ENCODE data around the gene NT5DC4. TPM values are rescaled to one million over a fixed set of nuclear protein-coding genes. Genes with fewer than 3 reads are reported as not detected.
A peak's percentile ranks its signal among the peaks of the same experiment; 100 is the strongest.

The NT5DC4 gene
- total RNA-seq, 1 experiment from 2014 or later, result 0.04 TPM

- POLR2A ChIA-PET (ENCODE audit: unreplicated experiment), result no interaction called here
- no peaks in the 10 kb centered on the region; the same call in 1 of the 2 replicates for H3K4me1 ChIP-seq (ENCODE audit: insufficient read depth, low read length)
- CTCF ChIA-PET, result no interaction called here
- no peaks in the 10 kb centered on the region for H3K27me3 ChIP-seq (ENCODE audit: low read length)
- H2AFZ ChIP-seq (ENCODE audit: low read length), result no peak overlapping the region
- no peak overlapping the region for H3K4me3 ChIP-seq (ENCODE audit: low read length)
- H3K27ac ChIP-seq (ENCODE audit: low read length), result no peak overlapping the region
- H3K36me3 ChIP-seq (ENCODE audit: low read depth, low read length), result peaks cover 82% of the 10 kb centered on the region
- intact Hi-C loops (cut with micrococcal nuclease), result no loop called here
- H3F3A ChIP-seq (ENCODE audit: low read length, unreplicated experiment), result no peaks in the 10 kb centered on the region
- H3K4me2 ChIP-seq (ENCODE audit: low read length), result no peak overlapping the region
- H3K9me2 ChIP-seq (replicated peaks; ENCODE audit: low read length), result no peaks in the 10 kb centered on the region
- no peak for TF ChIP-seq EZH2 (IDR thresholded peaks at IDR 0.05; ENCODE audit: low read length, unreplicated experiment)
- no peak for TF ChIP-seq EZH2phosphoT487 (IDR thresholded peaks at IDR 0.05; ENCODE audit: borderline replicate concordance, low read length)
- TF ChIP-seq CTCF (conservative IDR thresholded peaks at IDR 0.05; ENCODE audit: low read depth, low read length), result no peak
- peaks cover 66% of the 10 kb centered on the region for H3K79me2 ChIP-seq (ENCODE audit: low read length)
- H3K9ac ChIP-seq (ENCODE audit: low read length), result no peak overlapping the region
- no peaks in the 10 kb centered on the region for H4K20me1 ChIP-seq (ENCODE audit: low read length)
- ATAC-seq, result no peak
- no peak for DNase-seq
- no peaks in the 10 kb centered on the region for H3K9me3 ChIP-seq (ENCODE audit: low read length)
- TSS peak; percentile 20 for BruUV-seq (replicated peaks)
Measured at GRCh38 chr2:112756207-112756606, 35.4 kb downstream of the NT5DC4 start.

GRCh38 chr2:112757265-112757664 lies 36.4 kb downstream of the NT5DC4 start:
- Histone ChIP-seq H3K4me3 (ENCODE audit: low read length) (no peak overlapping the region), H3K9me2 (replicated peaks; ENCODE audit: low read length) (no peaks in the 10 kb centered on the region), H3K79me2 (ENCODE audit: low read length) (peaks cover 76% of the 10 kb centered on the region), H3K9ac (ENCODE audit: low read length) (no peak overlapping the region), H3K4me1 (ENCODE audit: insufficient read depth, low read length) (peaks cover 8% of the 10 kb centered on the region), H3K4me2 (ENCODE audit: low read length) (no peak overlapping the region), H3F3A (ENCODE audit: low read length, unreplicated experiment) (no peaks in the 10 kb centered on the region), H4K20me1 (ENCODE audit: low read length) (no peaks in the 10 kb centered on the region), H3K27me3 (ENCODE audit: low read length) (no peaks in the 10 kb centered on the region), H2AFZ (ENCODE audit: low read length) (no peak overlapping the region), H3K9me3 (ENCODE audit: low read length) (no peaks in the 10 kb centered on the region), H3K27ac (ENCODE audit: low read length) (no peak overlapping the region), H3K36me3 (ENCODE audit: low read depth, low read length) (peaks cover 87% of the 10 kb centered on the region)
- ChIA-PET CTCF (no interaction called here), POLR2A (ENCODE audit: unreplicated experiment) (no interaction called here)
- ATAC-seq, result no peak
- BruUV-seq (replicated peaks), result no TSS peak
- TF ChIP-seq CTCF (conservative IDR thresholded peaks at IDR 0.05; ENCODE audit: low read depth, low read length) (no peak), EZH2 (IDR thresholded peaks at IDR 0.05; ENCODE audit: low read length, unreplicated experiment) (no peak), EZH2phosphoT487 (IDR thresholded peaks at IDR 0.05; ENCODE audit: borderline replicate concordance, low read length) (no peak)
- intact Hi-C loops (cut with micrococcal nuclease), result no loop called here
- DNase-seq, result no peak

DNA sequence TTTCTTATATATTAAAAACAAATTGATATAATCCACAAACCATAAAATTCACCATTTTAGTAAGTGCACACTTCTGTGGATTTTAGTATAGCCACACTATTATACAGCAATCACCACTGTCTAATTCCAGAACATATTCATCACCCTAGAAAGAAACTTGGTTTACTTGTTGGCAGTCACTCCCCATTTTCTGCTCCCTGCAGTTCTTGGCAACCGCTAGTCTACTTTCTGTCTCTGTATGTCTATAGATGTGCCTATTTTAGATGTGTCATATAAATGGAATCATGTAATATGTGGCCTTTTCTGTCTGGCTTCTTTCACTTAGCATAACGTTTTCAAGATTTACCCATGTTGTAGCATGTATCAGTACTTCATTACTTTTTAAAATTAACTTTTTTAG lies 37.9 kb downstream of the NT5DC4 start:
- Histone ChIP-seq H3K79me2 (ENCODE audit: low read length) (peaks cover 88% of the 10 kb centered on the region), H3K4me1 (ENCODE audit: insufficient read depth, low read length) (peaks cover 23% of the 10 kb centered on the region), H3K27ac (ENCODE audit: low read length) (no peak overlapping the region), H4K20me1 (ENCODE audit: low read length) (no peaks in the 10 kb centered on the region), H3F3A (ENCODE audit: low read length, unreplicated experiment) (no peaks in the 10 kb centered on the region), H3K4me2 (ENCODE audit: low read length) (no peak overlapping the region), H3K9me2 (replicated peaks; ENCODE audit: low read length) (no peaks in the 10 kb centered on the region), H3K9ac (ENCODE audit: low read length) (no peak overlapping the region), H3K4me3 (ENCODE audit: low read length) (no peak overlapping the region), H3K27me3 (ENCODE audit: low read length) (no peaks in the 10 kb centered on the region), H3K36me3 (ENCODE audit: low read depth, low read length) (peaks cover 78% of the 10 kb centered on the region), H2AFZ (ENCODE audit: low read length) (no peak overlapping the region), H3K9me3 (ENCODE audit: low read length) (no peaks in the 10 kb centered on the region)
- ATAC-seq (no peak), DNase-seq (no peak)
- ChIA-PET CTCF (no interaction called here), POLR2A (ENCODE audit: unreplicated experiment) (no interaction called here)
- intact Hi-C loops (cut with micrococcal nuclease), result no loop called here
- no TSS peak for BruUV-seq (replicated peaks)
- TF ChIP-seq CTCF (conservative IDR thresholded peaks at IDR 0.05; ENCODE audit: low read depth, low read length) (no peak), EZH2phosphoT487 (IDR thresholded peaks at IDR 0.05; ENCODE audit: borderline replicate concordance, low read length) (no peak), EZH2 (IDR thresholded peaks at IDR 0.05; ENCODE audit: low read length, unreplicated experiment) (no peak)

Data from PC-3 (cell line).